MM.1S (cell line): ENCODE results near the gene NCKAP5.

ENCODE experiments used
- DNase-seq: peaks from one replicate; pipeline ENCODE4 v3.0.0-alpha.2; 2015
- H2AFZ ChIP-seq: fragments of 300-600 bp; sonication (generic); 2 replicates; pipeline ENCODE4 v1.6.0; 2016; ENCODE audit warnings: antibody characterized with exemption, low read length
- H3F3A ChIP-seq: fragments of 300-600 bp; sonication (generic); 2 replicates; pipeline ENCODE4 v1.6.1; 2016; ENCODE audit warnings: mild to moderate bottlenecking, antibody characterized with exemption, low read length, moderate library complexity, mixed read lengths; ENCODE audit not compliant: insufficient read depth
- H3K27ac ChIP-seq: fragments of 300-600 bp; sonication (generic); 2 replicates; pipeline ENCODE4 v1.5.1; 2016; ENCODE audit warnings: mild to moderate bottlenecking, low read length
- H3K27me3 ChIP-seq: fragments of 300-600 bp; sonication (generic); replicated peaks from 2 replicates; pipeline ENCODE4 v1.6.0; 2016; ENCODE audit warnings: low read length; ENCODE audit not compliant: insufficient read depth
- H3K36me3 ChIP-seq: fragments of 300-600 bp; sonication (generic); replicated peaks from 2 replicates; pipeline ENCODE4 v1.6.1; 2016; ENCODE audit warnings: mild to moderate bottlenecking, low read length, mixed read lengths; ENCODE audit not compliant: insufficient read depth
- H3K4me1 ChIP-seq: fragments of 300-600 bp; sonication (generic); 2 replicates; pipeline ENCODE4 v1.6.1; 2016; ENCODE audit warnings: low read length, mixed read lengths
- H3K4me2 ChIP-seq: fragments of 300-600 bp; sonication (generic); 2 replicates; pipeline ENCODE4 v1.6.0; 2016; ENCODE audit warnings: low read depth, low read length
- H3K4me3 ChIP-seq: fragments of 300-600 bp; sonication (generic); 2 replicates; pipeline ENCODE4 v1.5.1; 2016; ENCODE audit warnings: low read length, mixed read lengths
- H3K79me2 ChIP-seq: fragments of 300-600 bp; sonication (generic); 2 replicates; pipeline ENCODE4 v1.6.1; 2016; ENCODE audit warnings: mixed run types, low read length, mixed read lengths
- H3K9ac ChIP-seq: fragments of 300-600 bp; sonication (generic); 2 replicates; pipeline ENCODE4 v1.6.1; 2016; ENCODE audit warnings: low read length, mixed read lengths
- H3K9me2 ChIP-seq: fragments of 300-600 bp; sonication (generic); replicated peaks from 2 replicates; pipeline ENCODE4 v1.6.1; 2016; ENCODE audit warnings: mild to moderate bottlenecking, low read length, mixed read lengths; ENCODE audit not compliant: insufficient read depth
- H3K9me3 ChIP-seq: fragments of 300-600 bp; sonication (generic); replicated peaks from 2 replicates; pipeline ENCODE4 v1.6.1; 2016; ENCODE audit warnings: mild to moderate bottlenecking, low read length, mixed read lengths; ENCODE audit not compliant: insufficient read depth
- H4K20me1 ChIP-seq: fragments of 300-600 bp; sonication (generic); 2 replicates; pipeline ENCODE4 v1.6.1; 2016; ENCODE audit warnings: mild to moderate bottlenecking, low read length, moderate library complexity, mixed read lengths; ENCODE audit not compliant: insufficient read depth
- CTCF ChIP-seq: fragments of 300-600 bp; sonication (generic); IDR thresholded peaks from 2 replicates; pipeline ENCODE4 v1.5.1; 2016; ENCODE audit warnings: antibody characterized with exemption, low read length, mixed read lengths
- EZH2 ChIP-seq: fragments of 300-600 bp; sonication (generic); optimal IDR thresholded peaks from 2 replicates; pipeline ENCODE3; 2017; ENCODE audit warnings: low read depth, mild to moderate bottlenecking, antibody characterized with exemption, low read length, mixed read lengths
- EZH2phosphoT487 ChIP-seq: fragments of 300-600 bp; sonication (generic); IDR thresholded peaks from 2 replicates; pipeline ENCODE4 v1.6.1; 2018; ENCODE audit warnings: antibody characterized with exemption, low read length

The NCKAP5 gene

GRCh38 chr2:133072837-133073694 lies 495.2 kb downstream of the NCKAP5 start:
- DNase-seq, result no peak
- TF ChIP-seq EZH2 (no peak), CTCF (no peak), EZH2phosphoT487 (no peak)
- Histone ChIP-seq H3K36me3 (no peaks in the 10 kb centered on the region), H3K4me2 (no peak overlapping the region), H3K9me2 (no peaks in the 10 kb centered on the region), H3K27ac (no peak overlapping the region), H2AFZ (no peak overlapping the region), H3K9me3 (no peaks in the 10 kb centered on the region), H3K4me3 (no peak overlapping the region), H3K27me3 (no peaks in the 10 kb centered on the region), H3K9ac (no peak overlapping the region), H3K79me2 (no peaks in the 10 kb centered on the region), H3F3A (no peaks in the 10 kb centered on the region), H4K20me1 (no peaks in the 10 kb centered on the region), H3K4me1 (no peaks in the 10 kb centered on the region)

- no peaks in the 10 kb centered on the region for H3K9me2 ChIP-seq
- no peak for TF ChIP-seq CTCF
- TF ChIP-seq EZH2, result no peak
- TF ChIP-seq EZH2phosphoT487, result no peak
Measured at GRCh38 chr2:133063775-133064174, 504.5 kb downstream of the NCKAP5 start.

GRCh38 chr2:133062931-133063665 lies 505.2 kb downstream of the NCKAP5 start:
- Histone ChIP-seq H3F3A (no peaks in the 10 kb centered on the region), H3K27me3 (no peaks in the 10 kb centered on the region), H3K4me2 (no peak overlapping the region), H3K4me1 (no peaks in the 10 kb centered on the region), H3K27ac (no peak overlapping the region), H3K9me3 (no peaks in the 10 kb centered on the region), H2AFZ (no peak overlapping the region), H3K9me2 (no peaks in the 10 kb centered on the region), H3K4me3 (no peak overlapping the region), H3K9ac (no peak overlapping the region), H4K20me1 (no peaks in the 10 kb centered on the region), H3K79me2 (no peaks in the 10 kb centered on the region), H3K36me3 (no peaks in the 10 kb centered on the region)
- no peak for DNase-seq
- no peak for TF ChIP-seq EZH2phosphoT487
- no peak for TF ChIP-seq EZH2
- TF ChIP-seq CTCF, result no peak

More at GRCh38 chr2:133063775-133064174, 504.5 kb downstream of the NCKAP5 start:
- Histone ChIP-seq H3K9me3 (no peaks in the 10 kb centered on the region), H3K4me1 (no peaks in the 10 kb centered on the region), H3F3A (no peaks in the 10 kb centered on the region), H3K4me2 (no peak overlapping the region), H4K20me1 (no peaks in the 10 kb centered on the region), H3K79me2 (no peaks in the 10 kb centered on the region), H3K36me3 (no peaks in the 10 kb centered on the region), H3K4me3 (no peak overlapping the region), H2AFZ (no peak overlapping the region), H3K27ac (no peak overlapping the region), H3K9ac (no peak overlapping the region), H3K27me3 (no peaks in the 10 kb centered on the region)
- peak; percentile 34 for DNase-seq
